HG02763 (cell line): Measurements from ENCODE around the gene TENM4.

Source experiments
- ATAC-seq: cut with Tn5 transposase; IDR thresholded peaks from one replicate; pipeline ENCODE4 v1.9.1; 2021; ENCODE audit warnings: mild to moderate bottlenecking, moderate library complexity; ENCODE audit not compliant: unreplicated experiment

The TENM4 gene

DNA sequence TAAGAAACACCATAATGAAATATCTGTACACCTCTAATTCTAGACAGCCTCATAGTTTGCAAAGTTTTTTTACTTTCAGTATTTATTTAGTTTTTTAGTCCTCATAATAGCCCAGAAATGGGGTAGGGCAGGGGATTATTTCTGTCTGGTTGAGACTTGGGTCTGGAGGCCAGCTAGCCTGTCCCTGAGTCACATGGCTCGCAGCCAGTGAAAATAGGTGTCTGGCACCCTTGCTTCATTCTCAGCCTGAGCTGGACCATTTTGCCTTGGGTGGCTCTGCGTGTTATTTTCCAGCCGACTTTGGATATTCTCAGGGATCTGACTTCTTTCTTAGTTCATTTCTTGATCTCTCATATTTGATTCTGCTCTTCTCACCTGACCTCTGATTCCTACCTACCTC lies 742.2 kb downstream of the TENM4 start:
- ATAC-seq, result no peak

- no peak for ATAC-seq
These were observed 744.7 kb downstream of the TENM4 start for GRCh38 chr11:78696177-78696576.

- no peak for ATAC-seq
These were observed 746.7 kb downstream of the TENM4 start for GRCh38 chr11:78694152-78694551.

GRCh38 chr11:78691215-78691614 lies 749.6 kb downstream of the TENM4 start:
- ATAC-seq, result no peak

- no peak for ATAC-seq
These were observed 750.4 kb downstream of the TENM4 start for GRCh38 chr11:78690352-78690987.

DNA sequence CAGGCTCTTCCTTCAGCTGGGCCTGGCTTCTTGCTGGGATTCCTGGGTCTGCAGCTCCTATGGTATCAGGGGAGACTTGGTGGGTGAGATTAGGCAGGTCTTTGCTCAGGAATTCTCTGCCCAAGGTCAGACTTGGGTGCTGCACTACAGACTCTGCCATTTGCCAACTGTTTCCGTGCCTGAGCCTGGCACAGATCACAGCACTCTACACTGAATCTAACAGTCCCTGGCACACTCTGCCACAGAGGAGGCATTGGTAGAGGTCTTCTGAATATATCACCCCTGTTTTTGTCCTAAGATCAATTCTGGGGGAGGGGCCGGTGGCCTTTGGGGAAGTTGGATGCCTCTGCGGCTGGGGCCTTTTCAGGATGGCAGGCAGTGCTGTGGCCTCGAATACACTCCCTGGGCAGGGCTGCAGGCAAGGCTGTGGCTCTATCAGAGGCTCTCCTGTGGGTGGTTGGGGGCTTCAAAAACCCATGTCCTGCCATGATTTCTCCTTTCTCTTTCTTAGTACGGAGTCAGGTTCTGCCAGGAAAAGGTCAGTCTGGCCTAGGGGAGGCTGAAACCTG lies 751.2 kb downstream of the TENM4 start:
- no peak for ATAC-seq

GRCh38 chr11:78689101-78689500 lies 751.7 kb downstream of the TENM4 start:
- no peak for ATAC-seq

GRCh38 chr11:78688460-78688859 lies 752.4 kb downstream of the TENM4 start:
- no peak for ATAC-seq

DNA sequence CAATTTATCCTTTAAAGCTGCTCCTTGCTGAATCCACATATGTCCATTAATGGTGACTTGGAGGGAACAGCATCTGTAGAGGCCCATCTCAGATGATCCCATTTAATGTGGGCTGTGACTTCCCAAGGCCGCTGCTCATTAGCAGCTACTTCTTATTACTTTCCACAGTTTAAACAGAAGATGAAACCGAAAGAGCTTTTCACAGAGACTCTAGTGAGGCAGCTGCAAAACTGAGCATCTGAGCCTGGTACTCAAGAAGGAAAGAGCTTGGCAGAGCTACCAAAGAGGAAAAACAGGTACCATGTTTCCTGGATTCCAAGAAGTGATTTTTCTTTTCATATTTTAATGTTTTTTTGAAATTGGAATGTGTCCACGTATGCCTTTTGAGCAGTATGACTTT lies 755.7 kb downstream of the TENM4 start:
- ATAC-seq, result no peak

DNA sequence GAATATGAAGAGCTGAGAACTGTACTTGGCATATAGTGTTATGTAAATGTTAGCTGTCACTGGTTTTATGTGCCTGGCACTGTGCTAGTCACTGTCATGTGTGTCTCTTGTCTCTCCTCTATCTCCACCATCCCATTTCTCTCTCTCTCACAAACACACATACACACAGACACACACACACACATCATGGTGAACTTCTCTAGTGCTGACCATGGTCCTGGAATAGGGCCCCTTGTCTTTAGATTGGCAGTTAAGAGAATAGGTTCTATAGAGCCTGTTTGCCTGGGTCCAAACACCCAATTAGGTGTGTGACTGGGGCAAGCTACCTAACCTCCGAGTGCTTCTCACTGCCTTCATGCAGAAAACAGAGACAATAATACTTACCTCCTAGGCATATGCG lies 756.5 kb downstream of the TENM4 start:
- no peak for ATAC-seq

GRCh38 chr11:78683774-78684173 lies 757.1 kb downstream of the TENM4 start:
- no peak for ATAC-seq

- no peak for ATAC-seq
These were observed 764.7 kb downstream of the TENM4 start for GRCh38 chr11:78676026-78676557.

- no peak for ATAC-seq
These were observed 767.8 kb downstream of the TENM4 start for GRCh38 chr11:78672850-78673620.

- no peak for ATAC-seq
These were observed 771.6 kb downstream of the TENM4 start for GRCh38 chr11:78669249-78669648.

DNA sequence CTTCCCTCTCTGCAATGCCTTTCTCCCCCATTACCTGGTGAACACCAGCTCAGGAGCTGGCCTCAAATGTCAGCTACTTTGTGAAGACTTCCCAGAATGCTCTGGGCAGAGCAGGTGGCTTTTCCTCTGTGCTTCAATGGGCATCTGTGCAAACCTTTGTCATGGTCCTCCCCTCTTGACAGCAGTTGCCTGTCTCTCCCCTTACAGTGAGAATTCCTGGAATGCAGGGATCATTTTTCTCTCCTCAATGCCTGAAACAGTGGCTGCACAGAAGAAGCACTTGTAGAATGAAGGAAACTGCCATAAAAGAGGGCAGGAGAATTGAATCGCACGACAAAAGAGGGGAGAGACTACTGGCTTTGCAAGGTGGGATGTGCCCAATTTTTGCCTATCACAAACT lies 773.4 kb downstream of the TENM4 start:
- ATAC-seq, result no peak

DNA sequence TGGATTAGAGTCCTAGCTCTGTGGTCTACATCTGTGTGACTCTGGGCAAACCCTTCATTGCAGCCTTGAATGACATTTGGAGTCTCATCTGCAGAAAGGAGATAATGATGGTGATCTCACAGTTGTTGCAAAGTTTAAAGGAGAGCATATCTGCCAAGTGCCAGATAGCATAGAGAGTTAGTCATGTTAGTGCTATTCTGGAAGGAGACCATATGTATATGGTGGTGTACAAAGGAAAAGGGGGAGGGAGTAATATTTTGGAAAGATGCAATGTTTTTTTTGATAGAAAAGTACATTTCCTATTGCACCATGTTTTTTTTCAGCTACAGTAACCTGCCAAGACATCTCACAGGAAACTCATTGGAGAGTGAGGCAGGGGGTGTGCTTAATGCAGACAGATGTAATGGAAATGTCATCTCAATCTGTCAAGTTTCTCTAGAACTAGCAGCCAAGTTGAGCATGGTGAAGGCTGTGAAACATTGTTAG lies 774.1 kb downstream of the TENM4 start:
- ATAC-seq, result no peak

DNA sequence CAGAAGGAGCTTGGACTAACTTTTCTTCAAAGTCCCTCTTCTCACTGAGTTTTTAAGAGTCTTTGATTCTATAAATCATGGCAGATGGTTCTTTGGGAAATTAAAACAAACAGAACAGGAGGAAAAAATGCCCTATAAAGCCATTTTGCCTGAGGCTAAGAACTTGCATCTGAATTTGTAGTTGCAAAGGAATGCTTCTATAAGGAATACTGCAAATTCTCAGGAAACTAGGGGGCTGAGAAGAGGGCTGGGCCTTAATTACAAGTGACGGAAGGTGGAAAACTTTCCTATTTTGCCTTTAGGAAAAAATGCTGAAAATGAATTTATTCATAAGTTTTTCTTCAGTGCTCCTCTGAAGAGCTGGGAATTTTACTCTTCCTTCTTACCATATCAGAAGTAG lies 776.2 kb downstream of the TENM4 start:
- no peak for ATAC-seq

- ATAC-seq, result no peak
These were observed 778.0 kb downstream of the TENM4 start for GRCh38 chr11:78662811-78663210.

DNA sequence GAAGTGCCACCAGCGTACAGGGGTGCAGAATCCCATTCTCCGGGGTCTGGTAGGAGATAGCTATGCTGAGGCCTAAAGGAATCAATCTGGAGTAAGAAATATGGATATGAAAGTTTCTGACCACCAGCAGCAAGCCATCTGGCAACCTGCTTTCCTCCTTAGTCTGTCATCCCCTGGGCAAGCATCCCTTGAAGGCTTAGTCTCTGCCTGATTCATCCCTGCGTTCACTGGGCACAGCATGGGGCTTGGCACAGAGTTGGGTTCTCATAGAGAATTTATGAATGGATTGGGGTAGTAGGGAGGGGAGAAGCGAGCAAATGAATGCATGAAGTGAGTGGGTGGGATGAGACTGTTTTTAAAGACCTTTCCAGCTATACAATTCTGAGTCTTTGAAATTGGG lies 780.4 kb downstream of the TENM4 start:
- no peak for ATAC-seq

- ATAC-seq, result no peak
These were observed 781.2 kb downstream of the TENM4 start for GRCh38 chr11:78659326-78660270.
